Prostate gland (tissue), 2 donors: ENCODE data around the gene ZBTB2.
"Not testable (repeated sequence)": the region's sequence is repeated elsewhere in the genome, so short reads cannot be mapped to it uniquely, and the experiment has no call there.

Experiments used
- POLR2A ChIP-seq: fragments of 450-650 bp; IDR thresholded peaks from one replicate; pipeline ENCODE4 v1.6.1; 2016; ENCODE audit warnings: antibody characterized with exemption, mild to moderate bottlenecking
- POLR2AphosphoS5 ChIP-seq: sonication (generic); formaldehyde crosslinking; IDR thresholded peaks from one replicate; pipeline ENCODE4 v1.6.1; 2017; ENCODE audit warnings: antibody characterized with exemption
- TF ChIP-seq, protein P1 (sequence below), 4 experiments: fragments of 200-600 bp in 2 of 4; fragments of 450-650 bp in 2 of 4; sonication (generic) in 2 of 4; IDR thresholded peaks; 1 replicate in 3 of 4; 2 replicates in 1 of 4; pipeline ENCODE4 v1.5.1; 2016 to 2019; ENCODE audit warnings: antibody characterized with exemption in 4 of 4, mild to moderate bottlenecking in 2 of 4, moderate library complexity in 2 of 4

- TF ChIP-seq POLR2AphosphoS5, POLR2A: not testable (repeated sequence)
- TF ChIP-seq, protein P1, sequence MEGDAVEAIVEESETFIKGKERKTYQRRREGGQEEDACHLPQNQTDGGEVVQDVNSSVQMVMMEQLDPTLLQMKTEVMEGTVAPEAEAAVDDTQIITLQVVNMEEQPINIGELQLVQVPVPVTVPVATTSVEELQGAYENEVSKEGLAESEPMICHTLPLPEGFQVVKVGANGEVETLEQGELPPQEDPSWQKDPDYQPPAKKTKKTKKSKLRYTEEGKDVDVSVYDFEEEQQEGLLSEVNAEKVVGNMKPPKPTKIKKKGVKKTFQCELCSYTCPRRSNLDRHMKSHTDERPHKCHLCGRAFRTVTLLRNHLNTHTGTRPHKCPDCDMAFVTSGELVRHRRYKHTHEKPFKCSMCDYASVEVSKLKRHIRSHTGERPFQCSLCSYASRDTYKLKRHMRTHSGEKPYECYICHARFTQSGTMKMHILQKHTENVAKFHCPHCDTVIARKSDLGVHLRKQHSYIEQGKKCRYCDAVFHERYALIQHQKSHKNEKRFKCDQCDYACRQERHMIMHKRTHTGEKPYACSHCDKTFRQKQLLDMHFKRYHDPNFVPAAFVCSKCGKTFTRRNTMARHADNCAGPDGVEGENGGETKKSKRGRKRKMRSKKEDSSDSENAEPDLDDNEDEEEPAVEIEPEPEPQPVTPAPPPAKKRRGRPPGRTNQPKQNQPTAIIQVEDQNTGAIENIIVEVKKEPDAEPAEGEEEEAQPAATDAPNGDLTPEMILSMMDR (IDR thresholded peaks at IDR 0.05) = not testable (repeated sequence)
Measured at GRCh38 chr6:151356983-151357382, 34.4 kb downstream of the ZBTB2 start.
